Measurements from ENCODE around the gene PRTFDC1. TPM values are rescaled to one million over a fixed set of nuclear protein-coding genes. Genes with fewer than 3 reads are reported as not detected.

Gene PRTFDC1
- total and polyA plus RNA-seq, 2 of the 8 experiments (the other 6 are each of a cell fraction or from before 2014, with no cell fraction given): 5.9 to 6.6 TPM

DNA sequence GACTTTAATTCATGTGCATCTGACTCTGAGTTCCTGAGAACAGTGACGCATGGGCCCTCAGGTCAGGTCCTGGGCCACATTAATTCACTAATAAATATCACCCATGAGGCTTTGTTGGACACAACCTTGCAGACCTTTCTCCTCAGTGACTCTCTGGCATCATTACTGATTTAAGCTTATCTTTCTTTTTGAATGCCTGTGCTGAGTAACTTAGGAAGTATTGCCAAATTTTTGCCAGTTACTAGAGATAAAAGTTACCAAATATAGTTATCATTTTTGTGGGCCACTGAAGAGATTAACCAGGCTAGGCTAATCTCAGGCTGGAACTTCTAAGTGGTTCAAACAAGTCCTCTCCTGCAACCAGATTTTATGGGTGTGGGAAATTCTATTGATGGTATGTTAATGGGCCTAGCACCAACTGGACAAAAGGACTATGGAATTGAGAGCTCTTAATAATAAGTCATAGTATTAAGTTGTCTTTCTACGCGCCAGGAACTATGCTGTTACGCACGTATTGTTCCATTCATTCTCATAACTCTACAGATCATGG lies 28.8 kb upstream of the PRTFDC1 start (continued):
- TF ChIP-seq ASH2L (IDR thresholded peaks at IDR 0.05; ENCODE audit: low read length) (no peak), POU5F1 (IDR thresholded peaks at IDR 0.05; ENCODE audit: low read depth, low read length) (no peak), YY1 (IDR thresholded peaks at IDR 0.05; ENCODE audit: low read depth, low read length) (no peak), SAP30 (IDR thresholded peaks at IDR 0.05; ENCODE audit: insufficient read depth, insufficient replicate concordance, low read length) (no peak), PHF8 (conservative IDR thresholded peaks at IDR 0.05; ENCODE audit: low read depth, low read length) (no peak), RNF2 (IDR thresholded peaks at IDR 0.05; ENCODE audit: borderline replicate concordance, low read depth, low read length, missing control alignments, poor library complexity, severe bottlenecking) (no peak)

Data from H1 (cell line).